ENCODE measurements around the gene OR52E4. TPM values are rescaled to one million over a fixed set of nuclear protein-coding genes. Genes with fewer than 3 reads are reported as not detected.

OR52E4 gene
- total RNA-seq: not detected
- polyA plus RNA-seq: not detected
- long read RNA-seq, donor 1: 0 reads
- long read RNA-seq, donor 2: 0 reads
- long read RNA-seq, donor 3: 0 reads
- long read RNA-seq, donor 4: 0 reads
- long read RNA-seq, donor 5: 0 reads
- long read RNA-seq, donor 6: 0 reads
- long read RNA-seq, donor 7: 0 reads
- long read RNA-seq, donor 8: 0 reads
- long read RNA-seq, donor 9: 0 reads
- long read RNA-seq, donor 10: 0 reads

- 94% methylated on average over 4 of the region's 4 CpGs for WGBS
Measured at GRCh38 chr11:5880329-5880728, at the start of gene OR52E4. OR52E4 (plus strand) TSS chr11:5880629; CDS start chr11:5884293, 3,664 bp downstream.

GRCh38 chr11:5831196-5831829 is 49.1 kb upstream of the OR52E4 start:
- H3K4me1 ChIP-seq (ENCODE audit: control insufficient read depth in 2 of 2, insufficient read depth in 2 of 2, low read length in 2 of 2): no peaks in the 10 kb centered on the region
- no peak for DNase-seq (ENCODE audit: low read depth in 6 of 9, low spot score in 9 of 9)
- WGBS: 94% methylated on average over 6 of the region's 6 CpGs
- no peaks in the 10 kb centered on the region for H3K9me3 ChIP-seq (ENCODE audit: control insufficient read depth in 2 of 2, insufficient read depth in 1 of 2, low read length in 1 of 2)
- H3K27ac ChIP-seq (ENCODE audit: low read depth in 1 of 2, low read length in 1 of 2): no peak overlapping the region
- H3K27me3 ChIP-seq (ENCODE audit: control insufficient read depth in 2 of 2, insufficient read depth in 1 of 2, low read length in 1 of 2): no peaks in the 10 kb centered on the region
- no peak overlapping the region for H3K4me3 ChIP-seq (ENCODE audit: low read length in 2 of 2)
- H3K36me3 ChIP-seq (ENCODE audit: control insufficient read depth in 2 of 2, insufficient read depth in 2 of 2, low read length in 1 of 2): no peaks in the 10 kb centered on the region

More at GRCh38 chr11:5880329-5880728, at the start of gene OR52E4:
- no peak for DNase-seq (ENCODE audit: low read depth in 6 of 9, low spot score in 9 of 9)
- Histone ChIP-seq H3K4me1 (ENCODE audit: control insufficient read depth in 2 of 2, insufficient read depth in 2 of 2, low read length in 2 of 2) (no peaks in the 10 kb centered on the region), H3K27ac (ENCODE audit: low read depth in 1 of 2, low read length in 1 of 2) (no peak within 1 kb of the TSS), H3K27me3 (ENCODE audit: control insufficient read depth in 2 of 2, insufficient read depth in 1 of 2, low read length in 1 of 2) (no peaks in the 10 kb centered on the region), H3K9me3 (ENCODE audit: control insufficient read depth in 2 of 2, insufficient read depth in 1 of 2, low read length in 1 of 2) (no peaks in the 10 kb centered on the region), H3K4me3 (ENCODE audit: low read length in 2 of 2) (no peak within 1 kb of the TSS), H3K36me3 (ENCODE audit: control insufficient read depth in 2 of 2, insufficient read depth in 2 of 2, low read length in 1 of 2) (no peaks in the 10 kb centered on the region)

GRCh38 chr11:5833446-5833845 is 47.0 kb upstream of the OR52E4 start:
- WGBS: 58% methylated on average over 2 of the region's 2 CpGs
- no peaks in the 10 kb centered on the region for H3K9me3 ChIP-seq (ENCODE audit: control insufficient read depth in 2 of 2, insufficient read depth in 1 of 2, low read length in 1 of 2)

GRCh38 chr11:5837695-5838094 is 42.7 kb upstream of the OR52E4 start:
- no peaks in the 10 kb centered on the region for H3K4me1 ChIP-seq (ENCODE audit: control insufficient read depth in 2 of 2, insufficient read depth in 2 of 2, low read length in 2 of 2)
- H3K4me3 ChIP-seq (ENCODE audit: low read length in 2 of 2): no peak overlapping the region
- WGBS: 96% methylated on average over 2 of the region's 2 CpGs
- DNase-seq (ENCODE audit: low read depth in 6 of 9, low spot score in 9 of 9): no peak
- H3K27ac ChIP-seq (ENCODE audit: low read depth in 1 of 2, low read length in 1 of 2): no peak overlapping the region
- H3K9me3 ChIP-seq (ENCODE audit: control insufficient read depth in 2 of 2, insufficient read depth in 1 of 2, low read length in 1 of 2): no peaks in the 10 kb centered on the region
- no peaks in the 10 kb centered on the region for H3K27me3 ChIP-seq (ENCODE audit: control insufficient read depth in 2 of 2, insufficient read depth in 1 of 2, low read length in 1 of 2)
- no peaks in the 10 kb centered on the region for H3K36me3 ChIP-seq (ENCODE audit: control insufficient read depth in 2 of 2, insufficient read depth in 2 of 2, low read length in 1 of 2)

More at GRCh38 chr11:5833446-5833845, 47.0 kb upstream of the OR52E4 start:
- no peak overlapping the region for H3K4me3 ChIP-seq (ENCODE audit: low read length in 2 of 2)
- no peaks in the 10 kb centered on the region for H3K27me3 ChIP-seq (ENCODE audit: control insufficient read depth in 2 of 2, insufficient read depth in 1 of 2, low read length in 1 of 2)
- H3K4me1 ChIP-seq (ENCODE audit: control insufficient read depth in 2 of 2, insufficient read depth in 2 of 2, low read length in 2 of 2): no peaks in the 10 kb centered on the region
- no peak overlapping the region for H3K27ac ChIP-seq (ENCODE audit: low read depth in 1 of 2, low read length in 1 of 2)
- H3K36me3 ChIP-seq (ENCODE audit: control insufficient read depth in 2 of 2, insufficient read depth in 2 of 2, low read length in 1 of 2): no peaks in the 10 kb centered on the region
- no peak for DNase-seq (ENCODE audit: low read depth in 6 of 9, low spot score in 9 of 9)

- no peak for DNase-seq (ENCODE audit: low read depth in 6 of 9, low spot score in 9 of 9)
- WGBS: 91% methylated on average over 1 of the region's 1 CpG
- no peaks in the 10 kb centered on the region for H3K4me1 ChIP-seq (ENCODE audit: control insufficient read depth in 2 of 2, insufficient read depth in 2 of 2, low read length in 2 of 2)
Measured at GRCh38 chr11:5841797-5842196, 38.6 kb upstream of the OR52E4 start, which contains the start of gene OR52E6. OR52E6 (minus strand) TSS chr11:5841897; CDS start chr11:5841897, 0 bp downstream.

GRCh38 chr11:5846701-5847100 is 33.7 kb upstream of the OR52E4 start:
- Histone ChIP-seq H3K4me1 (ENCODE audit: control insufficient read depth in 2 of 2, insufficient read depth in 2 of 2, low read length in 2 of 2) (no peaks in the 10 kb centered on the region), H3K9me3 (ENCODE audit: control insufficient read depth in 2 of 2, insufficient read depth in 1 of 2, low read length in 1 of 2) (no peaks in the 10 kb centered on the region), H3K4me3 (ENCODE audit: low read length in 2 of 2) (no peak overlapping the region), H3K27ac (ENCODE audit: low read depth in 1 of 2, low read length in 1 of 2) (no peak overlapping the region), H3K27me3 (ENCODE audit: control insufficient read depth in 2 of 2, insufficient read depth in 1 of 2, low read length in 1 of 2) (no peaks in the 10 kb centered on the region), H3K36me3 (ENCODE audit: control insufficient read depth in 2 of 2, insufficient read depth in 2 of 2, low read length in 1 of 2) (no peaks in the 10 kb centered on the region)
- 22% methylated on average over 1 of the region's 1 CpG for WGBS
- DNase-seq (ENCODE audit: low read depth in 6 of 9, low spot score in 9 of 9): no peak

More at GRCh38 chr11:5841797-5842196, 38.6 kb upstream of the OR52E4 start, which contains the start of gene OR52E6:
- no peak within 1 kb of the TSS for H3K27ac ChIP-seq (ENCODE audit: low read depth in 1 of 2, low read length in 1 of 2)
- no peak within 1 kb of the TSS for H3K4me3 ChIP-seq (ENCODE audit: low read length in 2 of 2)
- no peaks in the 10 kb centered on the region for H3K36me3 ChIP-seq (ENCODE audit: control insufficient read depth in 2 of 2, insufficient read depth in 2 of 2, low read length in 1 of 2)
- no peaks in the 10 kb centered on the region for H3K27me3 ChIP-seq (ENCODE audit: control insufficient read depth in 2 of 2, insufficient read depth in 1 of 2, low read length in 1 of 2)
- H3K9me3 ChIP-seq (ENCODE audit: control insufficient read depth in 2 of 2, insufficient read depth in 1 of 2, low read length in 1 of 2): no peaks in the 10 kb centered on the region

- Histone ChIP-seq H3K9me3 (ENCODE audit: control insufficient read depth in 2 of 2, insufficient read depth in 1 of 2, low read length in 1 of 2) (no peaks in the 10 kb centered on the region), H3K36me3 (ENCODE audit: control insufficient read depth in 2 of 2, insufficient read depth in 2 of 2, low read length in 1 of 2) (no peaks in the 10 kb centered on the region), H3K27ac (ENCODE audit: low read depth in 1 of 2, low read length in 1 of 2) (no peak overlapping the region), H3K4me1 (ENCODE audit: control insufficient read depth in 2 of 2, insufficient read depth in 2 of 2, low read length in 2 of 2) (no peaks in the 10 kb centered on the region), H3K4me3 (ENCODE audit: low read length in 2 of 2) (no peak overlapping the region), H3K27me3 (ENCODE audit: control insufficient read depth in 2 of 2, insufficient read depth in 1 of 2, low read length in 1 of 2) (no peaks in the 10 kb centered on the region)
- no peak for DNase-seq (ENCODE audit: low read depth in 6 of 9, low spot score in 9 of 9)
Measured at GRCh38 chr11:5847711-5848110, 32.7 kb upstream of the OR52E4 start.

GRCh38 chr11:5851002-5851401 is 29.4 kb upstream of the OR52E4 start:
- 98% methylated on average over 1 of the region's 1 CpG for WGBS
- H3K36me3 ChIP-seq (ENCODE audit: control insufficient read depth in 2 of 2, insufficient read depth in 2 of 2, low read length in 1 of 2): no peaks in the 10 kb centered on the region
- H3K27ac ChIP-seq (ENCODE audit: low read depth in 1 of 2, low read length in 1 of 2): no peak overlapping the region
- H3K4me3 ChIP-seq (ENCODE audit: low read length in 2 of 2): no peak overlapping the region
- no peaks in the 10 kb centered on the region for H3K4me1 ChIP-seq (ENCODE audit: control insufficient read depth in 2 of 2, insufficient read depth in 2 of 2, low read length in 2 of 2)
- H3K27me3 ChIP-seq (ENCODE audit: control insufficient read depth in 2 of 2, insufficient read depth in 1 of 2, low read length in 1 of 2): no peaks in the 10 kb centered on the region
- H3K9me3 ChIP-seq (ENCODE audit: control insufficient read depth in 2 of 2, insufficient read depth in 1 of 2, low read length in 1 of 2): no peaks in the 10 kb centered on the region
- DNase-seq (ENCODE audit: low read depth in 6 of 9, low spot score in 9 of 9): no peak

GRCh38 chr11:5857590-5857989 is 22.8 kb upstream of the OR52E4 start, which contains the start of gene OR52E8:
OR52E8 (minus strand) TSS chr11:5857690; CDS start chr11:5857690, 0 bp downstream.
- 98% methylated on average over 3 of the region's 3 CpGs for WGBS
- Histone ChIP-seq H3K4me1 (ENCODE audit: control insufficient read depth in 2 of 2, insufficient read depth in 2 of 2, low read length in 2 of 2) (no peaks in the 10 kb centered on the region), H3K4me3 (ENCODE audit: low read length in 2 of 2) (no peak within 1 kb of the TSS), H3K27me3 (ENCODE audit: control insufficient read depth in 2 of 2, insufficient read depth in 1 of 2, low read length in 1 of 2) (no peaks in the 10 kb centered on the region), H3K36me3 (ENCODE audit: control insufficient read depth in 2 of 2, insufficient read depth in 2 of 2, low read length in 1 of 2) (no peaks in the 10 kb centered on the region), H3K27ac (ENCODE audit: low read depth in 1 of 2, low read length in 1 of 2) (no peak within 1 kb of the TSS), H3K9me3 (ENCODE audit: control insufficient read depth in 2 of 2, insufficient read depth in 1 of 2, low read length in 1 of 2) (no peaks in the 10 kb centered on the region)
- DNase-seq (ENCODE audit: low read depth in 6 of 9, low spot score in 9 of 9): no peak
